ENCODE data around the gene RAB27A.
"Not testable (repeated sequence)": the region's sequence is repeated elsewhere in the genome, so short reads cannot be mapped to it uniquely, and the experiment has no call there.

RAB27A gene

GRCh38 chr15:55289746-55290527 is at the start of gene RAB27A:
RAB27A (minus strand) TSS chr15:55289813; CDS start chr15:55234934, 54,879 bp downstream.
- peak; percentile 56 for DNase-seq (ENCODE audit: low read depth)

DNA sequence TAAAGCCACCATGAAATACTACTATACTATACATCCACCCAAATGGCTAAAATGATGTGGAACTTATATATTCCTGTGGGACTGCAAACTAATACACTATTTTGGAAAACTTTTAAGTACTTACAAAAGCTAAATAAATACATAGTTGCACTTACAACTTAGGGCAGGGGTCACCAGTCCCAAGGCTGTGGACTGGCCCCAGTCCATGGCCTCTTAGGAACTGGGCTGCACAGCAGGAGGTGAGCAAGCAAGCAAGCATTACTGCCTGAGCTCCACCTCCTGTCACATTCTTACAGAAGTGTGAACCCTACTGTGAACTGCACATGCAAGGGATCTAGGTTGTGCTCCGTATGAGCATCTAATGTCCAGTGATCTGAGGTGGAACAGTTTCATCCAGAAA is 47.5 kb upstream of the RAB27A start:
- DNase-seq (ENCODE audit: low read depth), result no peak

DNA sequence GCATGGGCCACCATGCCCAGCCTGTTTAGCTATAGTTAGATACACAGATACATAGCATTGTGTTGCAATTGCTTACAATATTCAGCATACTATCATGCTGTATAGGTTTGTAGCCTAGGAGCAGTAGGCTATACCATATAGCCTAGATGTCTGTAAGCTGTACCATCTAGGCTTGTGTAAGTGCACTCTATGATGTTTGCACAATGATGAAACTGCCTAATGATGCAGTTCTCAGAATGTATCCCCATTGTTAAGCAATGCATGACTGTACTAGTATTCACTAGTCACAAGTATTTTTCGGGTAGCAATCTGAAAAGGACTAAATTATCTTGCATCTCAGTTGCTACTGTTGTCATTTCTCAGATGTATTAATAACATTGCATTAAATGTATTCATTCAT is 45.4 kb upstream of the RAB27A start:
- no peak for DNase-seq (ENCODE audit: low read depth)

DNA sequence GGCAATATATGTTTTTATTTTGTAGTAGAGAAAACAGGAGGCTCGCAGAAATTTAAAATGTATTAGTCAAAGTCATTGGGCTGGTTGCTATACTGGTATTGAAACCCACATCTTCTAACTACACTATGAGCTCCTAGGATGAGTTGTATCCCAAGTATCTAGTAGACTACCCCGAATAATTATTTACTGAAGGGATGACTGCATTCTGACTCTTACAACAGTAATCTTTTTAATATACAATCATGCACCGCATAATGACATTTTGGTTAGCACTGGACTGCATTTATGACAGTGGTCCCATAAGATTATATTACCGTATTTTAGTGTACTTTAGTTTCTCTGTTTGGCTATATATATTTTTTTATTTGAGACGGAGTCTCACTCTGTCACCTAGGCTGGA is 44.8 kb upstream of the RAB27A start:
- no peak for DNase-seq (ENCODE audit: low read depth)

DNA sequence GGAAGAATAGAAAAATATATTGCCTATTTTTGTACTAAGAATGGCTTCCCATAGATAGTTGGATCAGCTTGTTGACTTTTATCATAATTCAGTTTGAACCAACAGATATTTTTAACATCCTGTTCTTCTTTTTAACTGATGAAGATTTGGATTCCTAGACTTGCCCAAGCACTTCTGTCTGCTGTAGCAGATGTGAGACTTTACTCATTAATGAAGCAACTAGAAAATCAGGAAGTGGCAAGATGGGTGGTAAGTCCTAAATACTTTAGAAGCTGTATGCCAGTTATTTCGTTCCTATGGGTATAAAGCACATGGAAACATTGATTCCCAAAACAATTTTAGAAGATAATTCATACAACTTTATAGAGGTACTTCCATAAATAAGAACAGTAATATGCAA is 37.8 kb upstream of the RAB27A start:
- DNase-seq (ENCODE audit: low read depth), result no peak

DNA sequence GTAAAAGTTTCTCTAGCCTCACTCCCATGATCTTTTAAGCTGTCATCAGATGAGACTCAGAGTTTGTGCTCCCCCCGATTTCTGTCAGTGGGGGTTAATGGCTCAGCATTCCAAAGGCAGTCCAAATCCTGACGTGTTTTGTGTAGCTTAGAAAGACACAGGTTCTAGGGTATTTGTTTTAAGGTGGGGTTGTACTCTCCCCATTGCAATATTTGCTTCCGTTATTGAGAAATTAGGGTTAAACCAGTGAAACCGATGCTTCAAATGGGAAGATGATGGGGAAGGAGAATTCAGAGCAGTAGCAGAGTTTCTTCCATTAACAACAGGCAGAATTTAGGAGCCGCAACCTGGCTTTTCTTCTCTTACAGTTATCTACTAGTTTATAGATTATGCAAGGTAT is 32.9 kb upstream of the RAB27A start:
- DNase-seq (ENCODE audit: low read depth), result no peak

DNA sequence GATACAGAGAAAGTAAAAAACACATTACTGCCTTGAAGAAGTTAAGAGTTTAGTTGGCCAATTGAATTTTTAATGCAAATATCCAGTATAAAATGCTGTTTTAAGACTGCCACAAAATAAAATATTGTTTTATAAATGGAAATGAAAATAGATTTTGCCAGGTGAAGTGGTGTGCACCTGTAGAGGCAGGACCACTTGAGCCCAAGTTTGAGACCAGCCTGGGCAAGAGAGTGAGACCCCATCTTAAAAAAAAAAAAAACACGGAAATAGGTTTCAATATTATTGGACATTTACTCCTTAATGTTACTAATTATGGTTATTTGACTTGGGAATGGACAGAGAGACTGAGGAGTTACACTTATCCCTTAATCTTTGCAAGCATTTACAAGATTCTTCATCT is 31.4 kb upstream of the RAB27A start:
- DNase-seq (ENCODE audit: low read depth), result no peak

DNA sequence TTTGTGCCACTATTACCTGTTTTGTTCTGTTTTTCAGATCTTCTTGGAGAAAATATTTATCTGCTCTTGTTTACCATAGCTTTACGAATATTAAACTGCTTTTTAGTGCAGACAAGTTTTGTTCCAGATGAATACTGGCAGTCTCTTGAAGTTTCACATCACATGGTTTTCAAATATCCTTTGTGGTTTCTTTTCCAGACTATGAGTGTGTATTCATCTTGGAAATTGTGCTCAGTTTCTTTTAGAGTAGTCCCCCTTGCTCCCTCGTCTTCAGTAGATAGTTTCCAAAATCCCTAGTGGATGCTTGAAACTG is 30.6 kb upstream of the RAB27A start:
- no peak for DNase-seq (ENCODE audit: low read depth)

GRCh38 chr15:55319537-55320237 is 30.1 kb upstream of the RAB27A start:
- DNase-seq (ENCODE audit: low read depth), result no peak

DNA sequence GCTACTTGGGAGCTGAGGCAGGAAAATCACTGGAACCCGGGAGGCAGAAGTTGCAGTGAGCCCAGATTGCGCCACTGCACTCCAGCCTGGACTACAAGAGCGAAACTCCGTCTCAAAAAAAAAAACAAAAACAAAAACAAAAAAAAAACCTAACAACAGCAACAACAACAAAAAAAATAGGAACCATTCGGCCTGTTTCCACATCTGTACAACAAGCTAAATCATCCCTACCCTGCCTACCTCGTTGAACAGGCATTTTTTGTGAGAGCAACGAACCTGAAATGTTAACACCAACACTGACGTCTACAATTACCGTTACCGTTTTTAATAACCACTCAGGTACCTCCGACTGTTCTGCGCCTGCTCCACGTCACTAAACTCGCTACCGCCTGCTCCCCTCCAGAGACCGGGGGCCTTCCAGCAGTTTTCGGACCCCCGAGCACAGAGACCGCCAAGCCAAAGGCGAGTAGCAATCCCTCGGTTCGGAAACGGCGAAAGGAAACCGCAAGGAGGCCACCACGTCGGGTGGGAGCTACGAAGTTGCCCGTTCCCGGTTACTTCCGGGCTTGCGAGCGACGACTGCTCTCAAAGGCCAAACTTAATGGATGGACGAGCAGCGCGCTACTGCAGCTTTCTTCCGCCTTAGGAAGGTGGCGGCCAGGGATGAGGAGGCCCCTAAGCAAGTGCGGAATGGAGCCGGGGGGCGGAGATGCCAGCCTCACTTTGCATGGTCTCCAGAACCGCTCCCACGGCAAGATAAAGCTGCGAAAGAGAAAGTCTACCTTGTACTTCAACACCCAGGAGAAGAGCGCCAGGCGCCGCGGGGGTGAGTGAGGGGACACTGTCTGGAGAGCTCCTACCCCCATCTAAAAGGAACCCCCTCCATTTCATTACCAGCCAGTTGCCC is 29.2 kb upstream of the RAB27A start, which contains the start of the genes PIGB and PIGBOS1:
Gene PIGB (plus strand): TSS at position 635 of the 907 bp plus-strand sequence. CDS start 29 bp downstream, at position 664.
Gene PIGBOS1 (minus strand): TSS at position 536 of the 907 bp plus-strand sequence. CDS start 1,331 bp downstream, outside the sequence.
- DNase-seq (ENCODE audit: low read depth), result peak; percentile 57

GRCh38 chr15:55302801-55303200 is 13.2 kb upstream of the RAB27A start:
- DNase-seq (ENCODE audit: low read depth), result not testable (repeated sequence)

- no peak for DNase-seq (ENCODE audit: low read depth)
Measured at GRCh38 chr15:55297315-55297714, 7.7 kb upstream of the RAB27A start.

DNA sequence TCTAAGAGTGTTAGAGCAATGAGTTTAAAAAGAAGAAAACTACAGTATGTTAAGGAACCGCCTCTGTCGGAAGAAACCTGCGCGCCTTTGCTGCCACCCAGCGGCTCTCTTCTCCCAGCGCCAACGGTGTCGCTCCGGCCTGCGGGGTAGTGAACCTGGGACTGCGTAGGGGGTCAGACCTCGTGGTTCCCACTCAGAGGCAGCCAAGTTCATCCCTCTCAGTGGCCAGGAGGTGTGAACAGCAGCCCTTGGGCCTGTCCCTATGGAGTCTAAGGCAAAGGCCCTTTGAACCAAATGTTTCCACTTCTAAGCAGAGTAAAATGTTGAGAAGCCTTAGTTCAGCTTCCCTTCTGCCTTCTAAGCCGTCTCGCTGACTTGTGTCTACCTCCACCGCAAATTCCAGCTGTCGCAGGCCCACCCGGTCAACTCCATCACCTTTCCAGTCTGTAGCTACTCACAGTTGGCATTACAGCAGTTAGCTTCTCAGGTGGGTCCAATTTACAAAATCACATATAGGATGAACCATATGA is 980 bp upstream of the RAB27A start:
- DNase-seq (ENCODE audit: low read depth), result peak; percentile 75

DNA sequence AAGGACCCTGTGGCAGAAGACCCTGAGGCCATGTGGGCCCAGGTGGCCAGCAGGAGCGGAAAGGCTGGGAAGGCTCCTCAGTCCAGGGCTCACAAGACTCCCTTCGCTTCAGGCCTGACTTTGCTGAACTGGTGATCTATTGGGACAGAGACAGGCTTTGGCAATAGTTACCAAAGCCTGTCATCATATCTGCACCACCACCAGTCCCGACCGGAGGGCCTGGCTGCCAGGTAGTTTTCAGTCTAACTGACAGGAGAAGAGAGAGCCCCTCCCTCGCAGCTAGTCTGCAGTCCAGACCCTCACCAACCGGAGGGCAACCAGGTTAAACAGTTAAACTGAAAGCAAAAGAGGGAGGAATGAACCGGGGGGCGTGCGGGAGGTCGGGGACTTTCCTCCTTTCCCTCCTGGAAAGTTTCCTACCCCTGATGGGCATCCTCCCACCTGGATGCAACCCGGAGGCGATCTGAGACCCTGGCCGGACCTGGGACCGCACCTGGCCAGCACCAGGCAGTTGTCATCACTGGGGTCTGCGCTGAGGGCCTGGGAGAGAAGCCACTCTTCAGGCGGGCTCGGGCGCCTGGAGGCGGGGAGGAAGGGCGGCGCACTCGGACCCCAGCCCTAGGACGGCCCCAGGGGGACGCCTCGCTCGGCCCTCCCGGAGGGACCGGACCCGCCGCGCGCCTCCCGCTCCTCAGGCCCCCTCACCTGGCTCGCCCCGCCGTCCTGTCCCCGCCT is 435 bp downstream of the RAB27A start:
- peak; percentile 7 for DNase-seq (ENCODE audit: low read depth)

- no peak for DNase-seq (ENCODE audit: low read depth)
Measured at GRCh38 chr15:55288006-55288717, 1.5 kb downstream of the RAB27A start.

- DNase-seq (ENCODE audit: low read depth), result not testable (repeated sequence)
Measured at GRCh38 chr15:55286442-55287189, 3.0 kb downstream of the RAB27A start.

DNA sequence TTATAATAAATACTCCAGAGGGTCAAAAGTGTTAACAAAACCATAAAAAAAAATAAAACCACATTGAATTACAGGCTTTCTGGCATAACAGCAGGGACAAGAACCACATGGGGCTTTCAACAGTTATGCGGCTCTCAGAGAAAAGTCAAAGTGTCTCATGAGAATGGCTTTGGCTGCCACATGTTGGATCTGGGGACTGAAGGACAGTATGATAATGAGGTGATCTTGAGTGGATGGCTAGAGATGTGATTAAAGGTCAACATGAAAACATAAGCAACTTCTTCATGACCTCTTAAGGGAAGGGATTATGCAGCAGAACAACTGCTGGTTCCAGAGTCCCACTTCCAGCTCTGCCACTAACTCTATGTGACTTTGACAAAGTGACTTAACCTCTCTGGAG is 5.2 kb downstream of the RAB27A start:
- DNase-seq (ENCODE audit: low read depth), result no peak

- DNase-seq (ENCODE audit: low read depth), result no peak
Measured at GRCh38 chr15:55283379-55284147, 6.0 kb downstream of the RAB27A start.

DNA sequence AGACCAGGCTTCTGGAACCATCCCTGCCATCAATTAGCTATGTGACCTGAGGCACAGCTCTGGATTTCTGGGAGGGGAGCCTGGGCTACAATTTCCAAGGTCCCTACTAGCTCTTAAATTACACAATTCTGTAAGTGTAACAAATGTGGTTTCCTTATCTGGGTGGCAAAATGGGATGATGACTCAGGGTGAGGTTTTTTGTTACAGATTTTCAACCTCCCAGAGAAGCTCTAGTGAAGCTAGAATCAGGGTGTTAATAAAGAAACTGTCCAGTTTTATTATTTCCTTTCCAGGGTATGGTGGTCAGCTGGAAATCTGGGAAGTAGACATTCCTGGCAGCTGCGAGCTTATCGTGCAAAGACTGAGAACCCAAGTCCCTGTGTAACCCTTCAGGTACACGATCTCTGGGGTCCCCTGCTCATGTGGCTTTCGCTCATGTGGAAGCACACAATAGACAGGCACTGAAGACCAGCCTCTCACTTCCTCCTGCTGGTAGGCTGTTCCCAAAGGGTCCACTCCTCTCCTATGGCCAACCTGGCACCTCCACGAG is 7.3 kb downstream of the RAB27A start:
- DNase-seq (ENCODE audit: low read depth), result no peak

Measured in activated T-helper 1 cell treated with Interleukin-2 at 50 U/mL for 16 hours (primary cell).